ENCODE measurements around the gene TOLLIP. TPM values are rescaled to one million over a fixed set of nuclear protein-coding genes. Genes with fewer than 3 reads are reported as not detected.

TOLLIP gene
- total RNA-seq, 2 donors from 2014 or later = 29.6 to 41.0 TPM

DNA sequence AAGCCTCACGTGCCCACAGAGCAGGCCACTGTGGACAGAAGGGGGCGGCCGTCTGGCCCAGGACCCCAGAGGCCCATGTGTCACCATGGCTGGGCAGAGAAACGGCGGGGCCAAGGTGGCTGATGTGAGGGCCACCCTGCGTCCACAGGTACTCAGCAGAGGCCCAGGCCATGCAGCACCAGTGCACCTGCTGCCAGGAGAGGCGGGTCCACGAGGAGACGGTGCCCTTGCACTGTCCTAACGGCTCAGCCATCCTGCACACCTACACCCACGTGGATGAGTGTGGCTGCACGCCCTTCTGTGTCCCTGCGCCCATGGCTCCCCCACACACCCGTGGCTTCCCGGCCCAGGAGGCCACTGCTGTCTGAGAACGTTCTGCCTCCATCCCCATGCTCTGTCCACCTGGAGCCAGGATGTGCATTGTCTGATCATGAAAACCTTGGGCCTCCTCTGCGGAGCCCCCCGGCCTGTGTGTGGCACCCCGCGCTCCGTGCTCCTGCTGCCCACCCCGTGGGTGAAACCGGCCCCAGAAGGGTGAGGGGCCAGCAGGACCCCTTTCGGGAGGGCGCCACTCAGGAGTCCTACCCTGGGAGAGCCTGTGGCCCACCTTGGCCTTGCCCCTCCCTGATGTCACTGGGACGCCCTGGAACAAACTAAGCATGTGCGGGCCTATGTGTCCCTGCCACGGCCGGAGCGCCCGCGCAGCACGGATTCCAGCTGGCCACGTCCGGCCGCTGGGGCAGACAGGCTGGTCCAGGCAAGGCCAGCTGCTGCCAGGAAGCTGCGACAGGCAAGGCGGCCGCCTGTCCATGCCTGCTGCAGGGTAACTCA is 48.0 kb downstream of the TOLLIP start:
- peak overlapping the region in 1 of 2 donors; percentile 57 for H3K4me3 ChIP-seq
- H3K36me3 ChIP-seq = no peaks in the 10 kb centered on the region
- peak overlapping the region in 1 of 2 donors; percentile 81 for H3K27ac ChIP-seq
- TF ChIP-seq, protein P1, sequence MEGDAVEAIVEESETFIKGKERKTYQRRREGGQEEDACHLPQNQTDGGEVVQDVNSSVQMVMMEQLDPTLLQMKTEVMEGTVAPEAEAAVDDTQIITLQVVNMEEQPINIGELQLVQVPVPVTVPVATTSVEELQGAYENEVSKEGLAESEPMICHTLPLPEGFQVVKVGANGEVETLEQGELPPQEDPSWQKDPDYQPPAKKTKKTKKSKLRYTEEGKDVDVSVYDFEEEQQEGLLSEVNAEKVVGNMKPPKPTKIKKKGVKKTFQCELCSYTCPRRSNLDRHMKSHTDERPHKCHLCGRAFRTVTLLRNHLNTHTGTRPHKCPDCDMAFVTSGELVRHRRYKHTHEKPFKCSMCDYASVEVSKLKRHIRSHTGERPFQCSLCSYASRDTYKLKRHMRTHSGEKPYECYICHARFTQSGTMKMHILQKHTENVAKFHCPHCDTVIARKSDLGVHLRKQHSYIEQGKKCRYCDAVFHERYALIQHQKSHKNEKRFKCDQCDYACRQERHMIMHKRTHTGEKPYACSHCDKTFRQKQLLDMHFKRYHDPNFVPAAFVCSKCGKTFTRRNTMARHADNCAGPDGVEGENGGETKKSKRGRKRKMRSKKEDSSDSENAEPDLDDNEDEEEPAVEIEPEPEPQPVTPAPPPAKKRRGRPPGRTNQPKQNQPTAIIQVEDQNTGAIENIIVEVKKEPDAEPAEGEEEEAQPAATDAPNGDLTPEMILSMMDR (IDR thresholded peaks at IDR 0.05) = no peak
- no peaks in the 10 kb centered on the region for H3K27me3 ChIP-seq
- no peak for DNase-seq (ENCODE audit: low spot score)
- H3K4me1 ChIP-seq = peaks cover 0 to 16% of the 10 kb centered on the region in 2 donors
- no peaks in the 10 kb centered on the region for H3K9me3 ChIP-seq

DNA sequence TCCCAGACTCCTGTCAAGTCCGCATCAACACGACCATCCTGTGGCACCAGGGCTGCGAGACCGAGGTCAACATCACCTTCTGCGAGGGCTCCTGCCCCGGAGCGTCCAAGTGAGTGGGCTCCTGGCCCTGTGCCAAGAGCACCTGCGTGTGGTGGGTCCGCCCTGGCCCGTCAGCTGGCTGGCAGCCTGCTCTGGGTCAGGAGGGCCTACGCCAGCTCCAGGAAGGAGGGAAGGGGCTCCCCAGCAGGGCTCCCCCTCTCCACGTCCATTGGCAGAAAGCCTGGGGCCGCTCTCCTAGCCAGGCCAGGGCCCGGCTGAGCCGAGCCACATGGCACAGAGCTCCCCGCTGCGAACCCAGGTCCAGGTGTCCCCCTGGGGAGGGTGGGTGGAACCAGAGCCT is 48.8 kb downstream of the TOLLIP start:
- Histone ChIP-seq H3K27ac (no peak overlapping the region), H3K36me3 (no peaks in the 10 kb centered on the region), H3K27me3 (no peaks in the 10 kb centered on the region), H3K9me3 (no peaks in the 10 kb centered on the region), H3K4me3 (no peak overlapping the region), H3K4me1 (peaks cover 0 to 16% of the 10 kb centered on the region in 2 donors)
- TF ChIP-seq, protein P1 (IDR thresholded peaks at IDR 0.05) = no peak
- DNase-seq (ENCODE audit: low spot score) = no peak

DNA sequence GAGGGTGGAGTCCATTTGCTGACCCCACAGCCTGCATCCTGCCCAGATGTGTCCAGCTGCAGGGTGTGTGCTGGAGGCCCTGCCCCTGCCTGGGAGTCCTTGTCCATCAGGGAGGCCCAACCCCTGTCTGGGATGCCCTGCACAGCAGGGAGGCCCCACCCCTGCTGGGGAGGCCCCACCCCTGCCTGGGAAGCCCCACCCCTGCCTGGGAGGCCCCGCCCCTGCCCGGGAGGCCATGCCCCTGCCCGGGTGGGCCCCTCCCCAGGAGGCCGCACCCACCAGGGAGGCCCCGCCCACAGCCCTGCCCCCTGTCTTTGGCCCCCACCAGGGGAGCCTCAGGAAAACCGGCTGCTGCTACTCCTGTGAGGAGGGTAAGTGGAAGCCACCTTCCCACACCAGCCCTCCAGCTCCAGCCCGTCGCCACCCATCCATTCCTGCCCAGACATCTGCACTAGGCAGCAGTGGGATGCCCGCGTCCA is 49.4 kb downstream of the TOLLIP start:
- H3K9me3 ChIP-seq = no peaks in the 10 kb centered on the region
- H3K4me1 ChIP-seq = peaks cover 0 to 16% of the 10 kb centered on the region in 2 donors
- no peak overlapping the region for H3K4me3 ChIP-seq
- H3K27ac ChIP-seq = no peak overlapping the region
- DNase-seq (ENCODE audit: low spot score) = no peak
- H3K36me3 ChIP-seq = no peaks in the 10 kb centered on the region
- TF ChIP-seq, protein P1 (IDR thresholded peaks at IDR 0.05) = no peak
- H3K27me3 ChIP-seq = no peaks in the 10 kb centered on the region

DNA sequence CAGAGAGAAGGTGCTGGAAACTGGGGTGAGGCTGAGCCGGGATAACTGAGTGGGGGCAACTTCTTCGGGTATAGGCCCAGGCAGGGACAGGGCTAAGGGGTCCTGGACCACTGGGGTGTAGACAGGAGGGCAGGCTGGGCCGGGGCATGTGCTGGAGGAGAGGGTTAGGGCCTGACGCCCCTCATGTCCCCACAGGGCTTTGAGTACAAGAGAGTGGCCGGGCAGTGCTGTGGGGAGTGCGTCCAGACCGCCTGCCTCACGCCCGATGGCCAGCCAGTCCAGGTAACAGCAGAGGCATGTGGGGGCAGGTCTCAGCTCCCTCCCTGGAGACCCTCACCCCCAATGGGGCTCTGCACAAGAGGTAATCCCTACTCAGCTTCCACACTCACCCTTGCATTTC is 49.9 kb downstream of the TOLLIP start:
- no peak overlapping the region for H3K4me3 ChIP-seq
- DNase-seq (ENCODE audit: low spot score) = no peak
- H3K9me3 ChIP-seq = no peaks in the 10 kb centered on the region
- peaks cover 0 to 16% of the 10 kb centered on the region in 2 donors for H3K4me1 ChIP-seq
- H3K27ac ChIP-seq = no peak overlapping the region
- no peaks in the 10 kb centered on the region for H3K27me3 ChIP-seq
- TF ChIP-seq, protein P1 (IDR thresholded peaks at IDR 0.05) = no peak
- no peaks in the 10 kb centered on the region for H3K36me3 ChIP-seq

DNA sequence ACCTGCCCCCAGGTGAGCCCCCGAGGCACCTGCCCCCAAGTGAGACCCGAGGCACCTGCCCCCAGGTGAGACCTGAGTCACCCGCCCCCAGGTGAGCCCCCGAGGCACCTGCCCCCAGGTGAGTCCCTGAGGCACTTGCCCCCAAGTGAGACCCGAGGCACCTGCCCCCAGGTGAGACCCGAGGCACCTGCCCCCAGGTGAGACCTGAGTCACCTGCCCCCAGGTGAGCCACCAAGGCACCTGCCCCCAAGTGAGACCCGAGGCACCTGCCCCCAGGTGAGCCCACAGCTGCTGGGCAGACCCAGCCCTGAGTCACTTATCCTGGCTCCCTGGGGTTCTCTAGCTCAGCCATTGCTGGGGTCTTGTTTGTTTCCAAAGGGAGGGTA is 50.4 kb downstream of the TOLLIP start:
- DNase-seq (ENCODE audit: low spot score) = no peak
- Histone ChIP-seq H3K36me3 (no peaks in the 10 kb centered on the region), H3K4me1 (peaks cover 0 to 16% of the 10 kb centered on the region in 2 donors), H3K9me3 (no peaks in the 10 kb centered on the region), H3K4me3 (no peak overlapping the region), H3K27ac (no peak overlapping the region), H3K27me3 (no peaks in the 10 kb centered on the region)
- TF ChIP-seq, protein P1 (IDR thresholded peaks at IDR 0.05) = no peak
